HG02973 (cell line): ENCODE results near the gene SPAG7.

Experiments used
- ATAC-seq: cut with Tn5 transposase; IDR thresholded peaks from one replicate; pipeline ENCODE4 v1.9.1; 2021; ENCODE audit warnings: moderate library complexity; ENCODE audit not compliant: unreplicated experiment

SPAG7 gene

DNA sequence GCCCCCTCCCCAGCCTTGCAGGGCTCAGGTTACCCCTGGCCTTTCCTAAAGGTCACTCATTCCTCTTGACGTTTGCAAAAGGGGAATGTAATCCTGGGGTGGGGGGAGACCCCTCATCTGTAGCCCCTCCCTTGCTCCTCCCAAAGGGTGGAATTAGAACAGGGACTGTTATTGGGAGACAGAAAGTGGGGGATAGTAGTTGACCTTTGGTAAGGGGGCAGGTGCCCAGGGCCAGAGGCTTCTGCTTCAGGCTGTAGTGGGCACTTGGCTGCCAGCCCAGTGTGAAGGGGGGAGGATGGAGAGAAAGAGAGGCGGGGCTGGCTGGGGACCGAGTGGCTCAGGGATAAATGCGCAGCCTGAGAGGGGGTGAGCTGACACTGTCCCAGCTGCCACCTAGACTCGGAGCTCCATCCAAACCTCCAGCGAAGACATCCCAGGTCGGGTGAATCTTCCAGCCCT lies 16.8 kb downstream of the SPAG7 start, which contains the start of gene ENO3:
Gene ENO3, plus strand, starts transcription at position 374 of the 459 bp plus-strand sequence. CDS start 711 bp downstream, outside the sequence.
- ATAC-seq, result no peak

DNA sequence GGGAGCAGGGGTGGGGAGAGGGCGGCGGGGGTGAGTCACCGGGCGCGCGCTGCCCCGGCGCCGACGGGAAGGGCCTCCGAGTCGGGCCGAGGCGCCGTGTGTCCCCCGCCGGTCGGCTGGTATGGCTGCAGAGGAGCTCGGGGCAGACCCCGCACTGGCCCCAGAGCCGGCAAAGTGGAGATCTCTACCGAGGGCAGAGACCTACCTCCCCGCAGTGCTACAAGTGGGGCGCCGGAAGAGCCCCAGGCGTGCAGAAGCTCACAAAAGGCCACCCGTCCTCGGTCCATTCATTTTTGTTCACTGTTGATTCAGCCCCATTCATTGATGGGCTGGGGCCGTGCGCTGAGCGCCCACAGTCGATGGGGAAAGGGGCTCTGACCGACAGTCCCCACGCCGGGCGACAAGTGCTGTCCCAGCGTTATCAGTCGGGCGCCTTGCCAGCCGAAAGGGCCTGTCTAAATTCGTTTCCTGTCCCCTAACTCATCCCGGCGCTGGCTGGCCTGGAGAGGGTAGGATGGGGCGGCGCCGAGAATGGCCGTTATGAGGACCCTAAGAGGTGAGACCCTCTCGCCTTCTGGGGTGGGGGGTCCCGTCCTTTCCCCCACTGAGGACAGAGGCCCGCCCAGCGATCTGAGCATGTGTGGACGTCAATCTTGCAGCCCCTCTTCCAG lies 17.4 kb downstream of the SPAG7 start:
- peak; percentile 8 for ATAC-seq

DNA sequence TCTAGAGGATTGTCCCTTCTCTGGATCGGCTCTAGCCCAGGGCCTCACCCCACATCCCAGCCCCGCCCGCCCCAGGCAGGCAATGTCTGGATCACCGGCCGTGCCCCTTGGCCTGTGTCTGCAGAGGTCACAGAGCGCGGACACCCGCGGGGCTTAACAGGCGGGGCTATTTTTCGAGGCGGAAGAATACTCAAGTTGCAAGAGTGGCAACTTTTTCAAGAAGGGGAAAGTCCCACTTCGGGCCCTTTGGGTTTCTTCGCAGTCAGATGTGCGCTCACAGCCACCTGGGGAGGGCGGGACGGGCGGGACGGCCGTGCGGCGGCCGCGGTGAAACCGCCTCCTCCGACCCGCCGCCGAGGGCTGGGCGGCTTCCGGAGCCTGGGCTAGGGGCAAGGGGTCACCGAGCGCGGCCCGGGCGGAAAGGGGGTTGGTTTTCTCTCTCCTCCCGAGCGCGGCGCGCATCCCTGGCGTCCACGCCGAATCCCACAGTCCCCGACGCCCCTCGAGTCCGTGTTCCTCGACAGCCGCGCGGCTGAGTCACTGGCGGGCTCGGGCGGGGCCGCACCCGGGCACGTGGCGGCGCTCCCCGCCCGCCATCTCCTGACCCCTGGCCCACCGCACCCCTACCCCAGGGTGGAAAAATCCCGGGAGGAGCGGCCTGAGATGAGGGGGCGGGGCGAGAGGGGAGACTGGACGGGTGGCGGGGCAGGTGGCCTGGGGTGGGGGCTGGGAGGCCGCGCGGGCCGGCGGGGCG lies 18.1 kb downstream of the SPAG7 start:
- peak; percentile 24 for ATAC-seq

DNA sequence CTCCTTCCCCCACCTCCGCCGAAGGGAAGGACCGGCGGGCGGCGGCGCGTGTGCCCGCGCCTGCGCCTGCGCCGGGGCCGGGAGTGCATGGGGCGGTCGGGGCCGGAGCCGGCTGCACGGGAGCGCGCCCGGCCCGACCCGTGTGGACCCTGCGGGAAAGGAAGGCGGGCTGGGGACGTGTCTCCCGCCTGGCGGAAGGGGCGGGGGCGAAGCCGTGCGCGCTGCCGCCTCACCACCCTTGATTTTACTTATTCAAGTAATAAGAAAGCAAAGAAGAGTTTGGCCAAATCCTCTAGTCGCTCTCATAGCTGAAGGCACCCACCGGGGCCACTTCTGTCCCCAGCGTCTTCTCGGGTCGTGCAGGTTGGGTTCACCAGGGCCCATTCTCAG lies 18.7 kb downstream of the SPAG7 start:
- peak; percentile 30 for ATAC-seq

DNA sequence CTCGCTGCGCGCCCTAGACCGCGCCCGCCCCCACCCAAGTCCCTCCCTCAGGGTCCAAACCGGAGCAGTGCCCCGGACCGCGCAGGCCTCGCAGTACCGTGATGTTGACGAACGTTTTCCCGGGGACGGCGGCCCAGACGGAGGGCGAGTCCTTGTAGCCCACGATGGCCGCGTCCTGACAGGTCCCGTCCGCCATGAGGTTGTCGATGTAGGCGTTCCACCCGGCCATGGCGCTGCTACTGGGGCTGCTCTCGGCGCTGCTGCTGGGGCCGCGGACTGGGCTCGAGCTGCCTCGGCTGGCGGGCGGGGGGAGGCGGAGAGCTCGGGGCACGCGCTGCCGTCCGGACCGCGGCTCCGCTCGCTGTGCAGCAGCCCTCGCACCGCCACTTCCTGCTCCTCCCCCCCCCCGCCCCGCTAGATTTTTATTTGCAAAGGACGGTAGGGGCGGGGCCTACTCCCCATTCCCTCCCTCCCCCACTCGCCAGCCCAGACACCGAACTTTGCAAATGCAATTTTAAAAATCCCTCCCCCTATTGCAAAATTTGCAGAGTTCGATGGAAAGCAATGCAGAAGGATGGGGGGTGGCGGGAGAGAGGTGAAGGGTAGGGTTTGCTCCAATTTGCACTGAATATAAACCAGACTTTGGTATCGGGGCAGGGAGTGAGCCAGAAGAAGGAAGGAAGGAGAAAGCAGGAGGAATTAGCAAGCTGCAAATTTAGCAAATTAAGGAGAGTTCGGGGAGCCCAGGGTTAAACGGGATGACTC lies 19.3 kb downstream of the SPAG7 start, which contains the start of gene PFN1:
Gene PFN1, minus strand, starts transcription at position 365 of the 765 bp plus-strand sequence. Its CDS starts 136 bp downstream, at position 229.
- ATAC-seq, result peak; percentile 7

DNA sequence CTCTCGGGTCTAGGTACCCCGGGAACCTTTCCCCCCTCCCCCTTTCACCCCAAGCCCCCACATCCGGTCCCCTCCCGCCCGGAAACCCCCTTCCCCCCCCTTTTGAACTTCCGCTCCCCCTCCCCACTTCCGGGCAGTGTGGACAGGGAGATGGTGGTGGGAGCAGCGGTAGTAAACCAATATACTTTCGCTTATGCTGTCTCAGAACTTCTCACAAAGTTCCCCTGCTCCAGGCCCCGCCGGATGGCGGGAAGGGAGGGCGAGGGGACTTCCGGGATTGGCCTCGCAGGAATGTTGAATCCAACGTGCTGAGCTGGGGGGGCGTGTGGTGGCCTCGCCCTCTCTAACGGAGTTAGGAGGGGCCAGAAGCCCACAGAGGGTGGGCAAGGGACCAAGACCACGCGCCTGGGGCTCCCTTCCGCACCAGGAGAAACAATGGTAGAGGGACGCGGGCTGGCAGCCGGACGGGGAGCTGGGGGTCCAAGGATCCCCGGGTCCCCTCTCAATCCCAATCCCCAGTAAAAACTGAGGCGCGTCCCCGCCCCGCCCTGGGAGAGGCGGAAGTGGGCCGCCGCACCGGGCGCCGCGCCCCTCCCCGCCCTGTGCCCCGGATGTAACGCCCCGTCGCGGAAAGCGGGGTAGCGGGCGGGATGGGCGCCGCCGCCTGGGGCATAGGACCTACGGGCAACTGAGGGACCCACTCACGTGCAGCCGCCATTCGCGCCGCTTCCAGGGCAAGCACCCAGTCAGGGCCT lies 20.0 kb downstream of the SPAG7 start:
- no peak for ATAC-seq

DNA sequence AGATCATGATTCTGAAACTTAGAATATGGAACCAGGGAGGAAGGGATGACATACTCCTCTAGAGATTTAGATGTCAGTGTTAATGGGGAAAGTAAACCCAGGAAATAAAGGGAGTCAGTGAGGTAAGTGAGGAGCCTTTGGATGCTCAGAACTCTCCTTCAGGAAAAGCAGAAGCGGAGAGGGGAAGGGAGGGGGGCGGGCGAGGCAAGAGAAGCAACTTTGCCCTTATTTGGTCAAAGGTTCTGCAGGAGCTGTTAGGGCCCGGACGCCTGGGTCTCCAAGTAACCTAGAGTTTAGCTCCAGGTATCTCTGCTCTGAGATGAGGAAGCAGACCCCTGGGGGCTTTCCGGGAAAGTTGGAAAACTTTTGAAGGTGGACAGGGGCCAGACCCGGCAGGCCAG lies 20.6 kb downstream of the SPAG7 start:
- ATAC-seq, result no peak

DNA sequence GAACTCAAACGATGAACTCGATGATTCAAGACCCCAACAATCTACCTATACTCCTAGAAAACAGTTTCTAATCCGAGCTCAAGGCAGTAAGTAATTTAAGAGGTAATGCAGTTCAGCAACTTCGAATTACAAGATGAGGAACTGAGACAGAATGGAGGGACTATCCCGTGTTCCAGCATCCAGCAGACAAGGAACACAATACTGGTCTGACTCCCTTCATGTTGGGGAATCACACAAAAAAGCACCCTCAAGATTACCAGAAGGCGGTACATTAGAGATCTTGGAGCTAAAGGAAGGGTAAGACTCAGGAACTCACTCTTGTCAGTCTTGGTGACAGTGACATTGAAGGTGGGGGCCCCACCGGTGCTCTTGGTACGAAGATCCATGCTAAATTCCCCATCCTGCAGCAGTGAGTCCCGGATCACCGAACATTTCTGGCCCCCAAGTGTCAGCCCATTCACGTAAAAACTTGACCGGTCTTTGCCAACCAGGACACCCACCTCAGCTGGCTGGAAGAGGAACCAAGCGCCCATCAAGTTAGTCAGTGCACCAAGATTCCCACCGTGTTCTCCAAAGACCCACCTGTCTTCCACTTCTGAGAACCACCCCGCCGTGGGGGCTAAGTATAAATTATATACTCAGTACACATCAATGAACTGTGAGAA lies 21.2 kb downstream of the SPAG7 start:
- no peak for ATAC-seq

DNA sequence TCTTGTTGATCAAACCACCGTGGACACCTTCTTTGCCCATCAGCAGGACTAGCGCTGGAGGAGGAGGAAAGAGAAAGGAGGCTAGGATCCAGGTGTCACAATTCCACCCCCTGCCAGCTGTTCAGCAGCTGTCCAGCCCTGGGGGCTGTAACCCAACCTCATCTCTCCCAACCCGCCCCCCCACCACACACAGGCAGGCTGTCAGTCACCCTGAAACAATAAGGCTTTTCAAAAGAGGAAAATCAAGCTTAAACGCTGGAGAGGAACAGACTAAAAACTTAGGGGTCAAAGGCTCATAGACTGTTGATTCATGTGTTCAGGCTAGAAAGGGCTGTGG lies 21.7 kb downstream of the SPAG7 start:
- ATAC-seq, result no peak

DNA sequence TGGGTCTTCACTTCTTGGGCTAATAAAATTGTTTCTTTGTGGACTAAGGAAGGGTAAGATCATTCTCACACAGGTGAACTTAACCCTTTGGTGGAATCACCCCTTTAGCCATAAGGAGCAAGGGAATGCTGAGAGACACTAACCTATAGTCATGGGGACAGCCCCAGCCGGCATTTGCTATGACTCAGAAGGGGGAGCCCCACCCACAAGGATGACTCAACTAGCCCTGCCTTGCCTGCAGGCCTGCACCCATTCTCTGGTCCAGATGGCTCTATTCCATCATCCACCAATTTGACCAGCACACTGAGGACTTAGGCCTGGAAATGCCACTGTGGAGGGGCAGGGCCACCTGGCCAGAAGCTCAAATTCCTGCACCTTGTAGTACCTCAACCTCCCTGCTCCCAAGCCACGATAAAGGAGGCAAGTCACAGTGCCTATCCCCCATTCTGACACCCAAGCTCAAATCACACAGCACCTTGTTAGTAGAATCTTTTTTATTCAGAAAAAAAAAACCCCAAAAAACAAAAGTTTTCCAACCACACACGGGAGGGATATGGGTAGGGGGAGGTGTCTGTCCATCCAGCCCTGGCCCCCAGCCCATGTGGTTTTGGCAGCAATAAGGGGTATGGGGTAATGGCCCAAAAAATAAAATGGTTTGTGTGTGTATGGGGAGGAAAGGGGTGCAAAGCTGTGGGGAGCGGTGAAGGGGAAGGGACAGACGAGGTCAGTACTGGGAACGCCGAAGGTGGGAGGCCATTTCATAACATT lies 22.3 kb downstream of the SPAG7 start:
- ATAC-seq, result no peak

DNA sequence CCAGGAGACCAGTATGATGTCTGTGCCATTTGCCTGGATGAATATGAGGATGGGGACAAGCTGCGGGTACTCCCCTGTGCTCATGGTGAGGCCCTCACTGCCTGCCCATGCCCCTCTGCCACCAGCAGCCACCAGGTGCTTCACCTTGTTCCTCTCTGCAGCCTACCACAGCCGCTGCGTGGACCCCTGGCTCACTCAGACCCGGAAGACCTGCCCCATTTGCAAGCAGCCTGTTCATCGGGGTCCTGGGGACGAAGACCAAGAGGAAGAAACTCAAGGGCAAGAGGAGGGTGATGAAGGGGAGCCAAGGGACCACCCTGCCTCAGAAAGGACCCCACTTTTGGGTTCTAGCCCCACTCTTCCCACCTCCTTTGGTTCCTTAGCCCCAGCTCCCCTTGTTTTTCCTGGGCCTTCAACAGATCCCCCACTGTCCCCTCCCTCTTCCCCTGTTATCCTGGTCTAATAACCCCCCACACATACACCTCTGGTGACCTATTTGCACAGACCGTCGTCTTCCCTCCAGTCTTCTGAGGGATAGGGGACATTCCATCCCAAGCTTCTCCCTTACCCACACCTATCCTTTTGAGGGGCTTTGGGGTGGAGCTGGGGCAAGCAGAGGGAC lies 23.0 kb downstream of the SPAG7 start:
- no peak for ATAC-seq

DNA sequence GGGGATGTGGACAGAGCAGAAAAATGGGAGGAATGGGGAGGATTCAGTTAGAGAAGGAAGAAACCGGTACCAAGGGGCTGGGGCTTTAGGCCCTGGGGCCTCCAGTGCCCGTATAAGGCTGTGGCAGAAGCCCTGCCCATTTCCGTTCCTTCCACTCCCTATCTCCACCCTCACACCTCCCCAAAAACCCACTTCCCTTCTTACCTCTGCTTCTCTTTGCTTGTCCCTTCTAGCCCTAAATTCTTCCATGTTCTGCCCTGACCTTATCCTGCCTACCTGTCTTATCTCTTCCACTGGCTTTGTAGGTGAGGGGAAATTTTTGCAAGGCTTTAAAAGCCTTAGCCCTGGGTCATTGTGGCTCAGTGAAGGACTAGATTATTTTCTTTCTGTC lies 23.5 kb downstream of the SPAG7 start:
- ATAC-seq, result no peak

DNA sequence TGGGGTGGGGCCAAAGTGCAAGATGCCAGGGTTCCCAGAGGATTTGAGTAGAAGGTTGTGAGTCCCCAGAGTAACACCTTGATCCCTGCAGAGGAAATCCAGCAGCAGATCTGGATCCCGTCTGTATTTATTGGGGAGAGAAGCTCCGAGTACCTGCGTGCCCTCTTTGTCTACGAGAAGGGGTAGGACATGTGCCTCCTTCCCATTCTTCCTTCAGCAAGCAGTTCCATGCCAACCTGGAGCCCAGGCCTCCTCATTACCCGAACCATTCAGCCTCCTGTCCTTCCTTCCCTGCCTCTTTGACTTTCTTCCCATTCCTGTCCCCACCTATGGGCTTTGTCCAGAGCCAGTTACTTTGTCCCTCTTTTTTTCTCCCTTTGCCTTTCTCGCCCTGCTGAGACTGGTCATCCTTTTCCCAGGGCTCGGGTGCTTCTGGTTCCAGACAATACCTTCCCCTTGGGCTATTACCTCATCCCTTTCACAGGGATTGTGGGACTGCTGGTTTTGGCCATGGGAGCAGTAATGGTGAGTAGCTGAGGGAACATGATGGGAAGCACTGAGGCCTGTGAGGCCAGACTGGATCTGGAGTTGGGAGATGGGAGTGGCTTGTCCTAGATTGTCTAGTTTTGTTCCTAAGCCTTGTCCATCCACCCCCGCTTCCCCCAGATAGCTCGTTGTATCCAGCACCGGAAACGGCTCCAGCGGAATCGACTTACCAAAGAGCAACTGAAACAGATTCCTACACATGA lies 24.7 kb downstream of the SPAG7 start:
- ATAC-seq, result no peak

DNA sequence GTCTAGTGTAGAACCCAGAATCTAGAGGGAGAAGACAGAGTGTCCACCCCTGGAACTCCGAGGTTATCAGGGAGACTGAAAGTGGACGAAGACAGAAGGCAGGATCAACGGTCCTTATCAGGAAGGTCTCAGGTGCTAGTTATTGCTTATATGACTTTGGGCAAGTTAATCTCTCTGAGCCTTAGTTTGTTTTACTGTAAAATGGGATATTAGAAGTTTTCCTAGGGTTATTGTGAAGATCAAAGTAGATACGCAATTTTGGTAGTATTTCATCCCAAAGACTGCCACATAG lies 26.4 kb downstream of the SPAG7 start:
- no peak for ATAC-seq

DNA sequence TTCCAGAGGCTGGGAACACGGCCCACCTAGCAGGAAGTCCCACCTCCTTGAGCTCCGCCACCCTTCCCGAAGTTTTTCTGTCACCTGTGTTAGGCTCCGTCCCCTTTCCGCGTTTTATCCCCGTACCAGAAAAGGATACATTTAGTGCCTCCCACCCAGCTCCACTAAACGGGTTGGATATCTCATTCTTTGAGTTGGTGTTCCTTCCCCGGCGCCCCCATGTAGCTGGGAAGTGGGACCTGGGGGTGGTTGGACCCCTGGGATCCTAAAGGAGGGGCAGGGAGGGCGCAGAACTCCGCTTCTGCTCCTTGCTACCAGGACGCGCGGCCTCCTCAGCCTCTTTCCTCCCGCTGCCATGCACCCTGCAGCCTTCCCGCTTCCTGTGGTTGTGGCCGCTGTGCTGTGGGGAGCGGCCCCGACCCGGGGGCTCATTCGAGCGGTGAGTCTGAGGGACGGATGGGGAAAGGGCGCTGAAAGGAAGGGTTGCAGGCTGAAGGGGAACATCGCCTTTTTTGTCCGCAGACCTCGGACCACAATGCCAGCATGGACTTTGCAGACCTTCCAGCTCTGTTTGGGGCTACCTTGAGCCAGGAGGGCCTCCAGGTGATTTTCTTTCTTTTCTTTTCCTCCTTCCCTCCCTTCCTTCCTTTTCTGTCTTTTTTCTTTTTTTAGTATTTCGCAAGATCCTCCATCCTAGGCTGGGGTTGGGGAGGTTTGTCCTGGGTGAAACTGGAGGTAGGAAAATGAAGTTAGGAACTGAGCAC lies 26.9 kb downstream of the SPAG7 start:
- peak; percentile 4 for ATAC-seq

DNA sequence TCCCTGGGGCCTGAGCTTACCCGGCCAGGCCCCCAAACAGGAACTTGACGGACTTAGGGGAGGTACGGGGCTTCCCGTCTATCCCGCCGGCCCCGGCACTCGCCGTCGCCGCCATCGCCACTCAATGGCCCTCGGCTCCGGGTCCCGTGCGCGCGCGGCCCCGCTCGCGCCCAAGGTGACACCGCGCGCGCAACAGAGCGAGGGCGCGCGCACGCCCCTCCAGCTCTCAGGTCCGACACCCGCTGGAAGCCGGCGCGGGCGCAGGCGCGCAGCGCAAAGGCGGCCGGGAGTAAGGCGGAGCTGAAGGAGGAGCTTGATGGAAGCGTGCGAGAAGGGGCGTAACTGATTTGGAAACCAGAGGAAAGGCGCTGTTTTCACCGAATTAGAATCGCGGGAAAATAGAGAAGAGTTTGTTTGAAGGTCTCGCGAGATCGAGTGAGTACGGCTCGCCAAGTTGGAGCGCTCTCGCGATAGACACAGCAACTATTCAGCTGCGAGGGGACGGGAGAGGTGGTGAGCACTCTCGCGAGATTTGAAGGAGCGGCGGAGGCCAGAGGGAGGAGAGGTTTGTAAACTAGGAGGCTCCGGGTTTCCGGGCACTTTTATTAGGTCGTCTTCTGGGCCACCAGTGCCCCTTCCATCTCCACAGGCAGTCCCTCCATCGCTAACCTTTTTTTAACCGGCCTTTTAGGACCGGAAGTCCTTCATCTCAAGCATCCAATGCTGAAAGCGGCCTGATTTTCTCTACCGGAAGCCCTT lies 27.6 kb downstream of the SPAG7 start, which contains the start of the genes RNF167 and SLC25A11:
Gene RNF167, plus strand, starts transcription at position 473 of the 759 bp plus-strand sequence. CDS start 642 bp downstream, outside the sequence.
Gene SLC25A11, minus strand, starts transcription at position 251 of the 759 bp plus-strand sequence. Its CDS starts 136 bp downstream, at position 115.
- ATAC-seq, result peak; percentile 59

DNA sequence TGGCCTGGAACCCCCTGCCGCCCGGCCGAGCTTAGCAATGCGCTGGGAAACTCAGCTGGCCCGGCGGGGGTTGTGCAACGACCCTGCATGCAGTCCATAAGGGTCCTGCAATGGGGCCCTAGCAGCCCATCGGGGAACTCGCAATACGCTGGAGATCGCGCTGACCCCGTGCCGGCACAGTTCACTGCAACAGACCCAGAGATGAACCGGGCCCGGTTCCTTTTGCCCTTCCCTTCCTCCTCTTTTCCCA lies 28.1 kb downstream of the SPAG7 start:
- peak; percentile 7 for ATAC-seq
